ENCODE results near the gene TEDC2.

The TEDC2 gene

DNA sequence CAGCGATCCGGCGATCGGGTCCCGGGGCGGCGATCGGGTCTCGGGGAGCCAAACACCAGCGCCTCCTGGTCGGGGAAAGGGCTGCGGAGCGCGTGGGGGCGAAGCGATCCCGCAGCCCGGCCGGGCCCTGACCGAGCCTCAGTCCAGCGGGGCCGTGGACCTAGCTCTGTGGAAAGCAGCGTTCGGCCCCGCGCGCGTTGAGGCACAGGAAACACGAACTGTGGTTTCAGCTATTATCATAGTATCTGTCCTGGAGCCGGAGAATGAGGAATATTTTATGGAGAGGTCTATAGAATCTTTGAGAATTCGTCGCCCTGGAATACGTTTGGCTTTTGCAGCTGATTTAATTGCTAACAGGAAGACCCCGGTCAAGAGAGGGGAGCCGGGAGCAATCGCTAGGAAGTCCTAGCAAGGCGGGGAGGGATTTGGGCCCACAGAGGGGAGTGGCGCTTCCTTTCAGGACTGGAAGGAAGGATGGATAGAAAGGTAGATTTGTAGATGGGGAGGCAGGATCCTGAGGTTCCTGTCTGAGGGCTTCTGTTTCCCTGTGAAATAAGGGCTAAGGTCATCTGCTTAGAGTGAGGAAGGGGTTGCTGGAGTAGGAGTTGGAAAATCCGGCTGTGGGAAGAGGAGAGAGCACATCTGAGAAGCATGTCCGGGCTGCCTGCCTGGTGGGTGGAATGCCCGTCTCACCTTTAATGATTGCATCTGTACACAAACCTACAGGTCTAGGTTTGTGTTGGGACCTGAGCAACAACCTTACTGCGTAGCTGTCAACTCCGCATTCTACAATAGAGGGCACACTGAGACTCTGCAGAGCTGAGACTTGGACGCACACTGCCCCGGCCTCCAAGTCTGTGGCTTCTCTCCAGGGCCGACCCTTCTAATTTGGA, 29.9 kb upstream of the TEDC2 start:
- TF ChIP-seq GATA3 (IDR thresholded peaks at IDR 0.05; ENCODE audit: low read depth, low read length) (no peak), GATA2 (IDR thresholded peaks at IDR 0.05; ENCODE audit: low read depth, low read length) (no peak)

GRCh38 chr16:2432286-2432685, 27.6 kb upstream of the TEDC2 start:
- TF ChIP-seq GATA3 (IDR thresholded peaks at IDR 0.05; ENCODE audit: low read depth, low read length), result no peak
- TF ChIP-seq GATA2 (IDR thresholded peaks at IDR 0.05; ENCODE audit: low read depth, low read length), result no peak

GRCh38 chr16:2432801-2433505, 27.0 kb upstream of the TEDC2 start:
- TF ChIP-seq GATA2 (IDR thresholded peaks at IDR 0.05; ENCODE audit: low read depth, low read length), result no peak
- TF ChIP-seq GATA3 (IDR thresholded peaks at IDR 0.05; ENCODE audit: low read depth, low read length), result no peak

- TF ChIP-seq GATA2 (IDR thresholded peaks at IDR 0.05; ENCODE audit: low read depth, low read length) (no peak), GATA3 (IDR thresholded peaks at IDR 0.05; ENCODE audit: low read depth, low read length) (no peak)
These were observed 23.8 kb upstream of the TEDC2 start for GRCh38 chr16:2436110-2436509.

DNA sequence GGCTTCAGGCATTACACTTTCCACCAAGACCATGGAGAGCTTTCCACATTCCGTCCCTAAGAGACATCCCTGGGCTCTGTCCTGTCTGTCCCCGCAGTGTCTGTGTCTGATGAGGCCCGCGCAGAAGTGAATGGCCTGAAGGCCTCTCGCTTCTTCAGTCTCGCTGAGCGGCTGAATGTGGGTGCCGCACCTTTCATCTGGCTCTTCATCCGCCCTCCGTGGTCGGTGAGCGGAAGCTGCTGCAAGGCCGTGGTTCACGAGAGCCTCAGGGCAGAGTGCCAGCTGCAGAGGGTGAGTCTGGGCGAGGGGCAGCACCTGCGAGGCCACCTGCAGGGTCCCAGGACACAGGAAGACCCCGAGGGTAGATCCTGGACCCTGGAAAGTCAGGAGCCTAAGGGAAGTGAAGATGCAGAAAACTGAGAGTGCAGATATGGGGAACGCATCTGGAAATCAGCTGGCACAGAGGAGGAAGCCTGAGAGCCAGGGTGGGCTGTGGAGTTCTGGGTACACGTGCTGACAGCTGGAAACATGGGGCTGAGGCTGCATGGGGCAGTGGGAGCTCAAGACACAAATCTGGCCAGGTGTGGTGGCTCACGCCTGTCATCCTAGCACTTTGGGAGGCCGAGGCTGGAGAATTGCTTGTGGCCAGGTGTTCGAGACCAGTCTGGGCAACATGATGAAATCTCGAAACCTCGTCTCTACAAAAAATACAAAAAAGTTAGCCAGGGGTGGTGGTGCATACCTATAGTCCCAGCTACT, 22.7 kb upstream of the TEDC2 start:
- TF ChIP-seq GATA3 (IDR thresholded peaks at IDR 0.05; ENCODE audit: low read depth, low read length) (no peak), GATA2 (IDR thresholded peaks at IDR 0.05; ENCODE audit: low read depth, low read length) (no peak)

DNA sequence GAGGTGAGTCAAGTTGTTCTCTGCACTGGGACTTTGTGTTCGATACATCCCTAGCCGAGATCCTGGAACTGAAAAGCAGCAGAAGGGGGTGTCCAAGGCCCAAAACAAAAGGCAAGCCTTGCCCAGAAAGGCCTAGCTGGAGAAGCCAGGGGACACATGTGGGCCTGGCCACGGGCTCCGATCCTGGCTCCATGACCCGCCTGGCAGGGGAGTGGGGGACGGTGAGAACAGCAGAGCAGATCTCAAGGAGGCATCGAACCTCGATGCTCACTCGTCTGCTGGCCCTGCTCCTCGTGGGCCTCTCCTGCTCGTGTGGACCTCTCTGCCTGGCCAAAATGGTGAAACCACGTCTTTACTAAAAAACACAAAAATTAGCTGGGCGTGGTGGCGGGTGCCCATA, 21.8 kb upstream of the TEDC2 start:
- no peak for TF ChIP-seq GATA3 (IDR thresholded peaks at IDR 0.05; ENCODE audit: low read depth, low read length)

GRCh38 chr16:2439598-2439997, 20.3 kb upstream of the TEDC2 start:
- no peak for TF ChIP-seq GATA2 (IDR thresholded peaks at IDR 0.05; ENCODE audit: low read depth, low read length)
- TF ChIP-seq GATA3 (IDR thresholded peaks at IDR 0.05; ENCODE audit: low read depth, low read length), result no peak

GRCh38 chr16:2443555-2443954, 16.4 kb upstream of the TEDC2 start:
- TF ChIP-seq GATA2 (IDR thresholded peaks at IDR 0.05; ENCODE audit: low read depth, low read length) (no peak), GATA3 (IDR thresholded peaks at IDR 0.05; ENCODE audit: low read depth, low read length) (no peak)

DNA sequence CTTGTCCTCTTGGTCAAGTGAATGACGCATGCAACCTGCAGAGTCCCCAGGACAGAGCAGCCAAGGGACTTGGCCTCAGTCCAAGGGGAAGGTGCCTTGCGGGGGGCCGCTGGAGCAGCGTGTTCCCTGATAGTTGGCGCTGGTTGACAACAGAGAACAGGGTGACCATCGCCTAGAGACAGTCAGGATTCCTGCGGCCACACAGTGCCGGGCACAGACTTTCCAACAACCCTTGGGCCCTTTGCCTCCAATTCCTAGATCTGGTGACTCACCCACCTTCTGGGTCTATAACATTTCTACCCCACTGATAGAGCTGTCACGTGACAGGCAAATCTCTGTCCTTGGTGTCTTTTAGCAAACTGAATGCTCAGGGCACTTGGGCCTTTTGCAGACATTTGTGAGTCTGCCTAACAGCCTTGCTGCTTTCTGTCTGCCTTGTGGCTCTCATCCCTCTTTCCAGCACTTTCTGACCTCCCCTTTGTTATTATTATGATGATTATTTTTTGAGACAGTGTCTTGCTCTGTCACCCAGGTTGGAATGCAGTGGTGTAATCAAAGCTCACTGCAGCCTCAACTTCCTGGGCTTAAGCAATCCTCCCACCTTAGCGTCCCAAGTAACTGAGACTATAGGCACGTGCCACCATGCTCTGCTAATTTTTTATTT, 11.9 kb upstream of the TEDC2 start:
- TF ChIP-seq GATA2 (IDR thresholded peaks at IDR 0.05; ENCODE audit: low read depth, low read length), result no peak
- no peak for TF ChIP-seq GATA3 (IDR thresholded peaks at IDR 0.05; ENCODE audit: low read depth, low read length)

DNA sequence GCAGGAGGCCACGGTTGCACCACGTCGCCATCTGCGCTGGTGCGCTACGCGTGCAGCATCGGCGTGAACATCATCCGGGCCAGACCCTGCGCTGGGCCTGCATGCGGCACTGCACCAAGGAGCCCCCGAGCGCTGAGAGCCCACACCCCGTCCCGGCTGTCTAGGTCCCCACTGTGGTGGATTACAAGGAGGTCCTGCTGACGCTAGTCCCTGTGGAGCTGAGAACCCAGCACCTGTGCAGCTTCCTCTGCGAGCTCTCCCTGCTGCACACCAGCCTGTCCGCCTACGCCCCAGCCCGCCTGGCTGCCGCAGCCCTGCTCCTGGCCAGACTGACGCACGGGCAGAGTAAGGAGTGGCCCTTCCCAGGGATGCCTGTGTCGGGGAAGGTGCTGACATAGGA, 10.8 kb upstream of the TEDC2 start:
- TF ChIP-seq GATA2 (IDR thresholded peaks at IDR 0.05; ENCODE audit: low read depth, low read length), result no peak
- no peak for TF ChIP-seq GATA3 (IDR thresholded peaks at IDR 0.05; ENCODE audit: low read depth, low read length)

GRCh38 chr16:2450535-2450934, 9.4 kb upstream of the TEDC2 start:
- TF ChIP-seq GATA2 (IDR thresholded peaks at IDR 0.05; ENCODE audit: low read depth, low read length) (no peak), GATA3 (IDR thresholded peaks at IDR 0.05; ENCODE audit: low read depth, low read length) (no peak)

- TF ChIP-seq GATA3 (IDR thresholded peaks at IDR 0.05; ENCODE audit: low read depth, low read length), result no peak
- TF ChIP-seq GATA2 (IDR thresholded peaks at IDR 0.05; ENCODE audit: low read depth, low read length), result no peak
These were observed 8.9 kb upstream of the TEDC2 start for GRCh38 chr16:2450975-2451381.

- TF ChIP-seq GATA3 (IDR thresholded peaks at IDR 0.05; ENCODE audit: low read depth, low read length) (no peak), GATA2 (IDR thresholded peaks at IDR 0.05; ENCODE audit: low read depth, low read length) (no peak)
These were observed 8.0 kb upstream of the TEDC2 start for GRCh38 chr16:2451851-2452320.

DNA sequence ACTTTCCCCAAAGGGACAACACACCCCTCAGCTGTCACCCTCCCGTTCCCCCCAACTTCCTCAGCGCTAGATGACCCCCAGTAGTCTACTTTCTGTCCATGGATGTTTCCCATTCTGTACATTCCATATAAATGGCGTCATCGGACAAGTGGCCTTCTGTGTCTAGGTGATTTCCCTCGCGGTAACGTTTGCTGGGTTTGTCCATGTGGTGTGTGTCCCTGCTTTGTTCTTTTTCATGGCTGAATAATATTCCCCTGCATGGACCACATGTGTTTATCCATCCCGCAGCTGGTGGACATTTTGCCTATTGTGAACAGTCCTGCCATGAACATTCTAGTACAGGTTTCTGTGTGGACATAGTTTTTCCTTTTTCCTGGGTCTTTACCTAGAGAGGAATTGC, 7.3 kb upstream of the TEDC2 start:
- no peak for TF ChIP-seq GATA3 (IDR thresholded peaks at IDR 0.05; ENCODE audit: low read depth, low read length)
- TF ChIP-seq GATA2 (IDR thresholded peaks at IDR 0.05; ENCODE audit: low read depth, low read length), result no peak

Data from SH-SY5Y (cell line).